Occipital lobe (tissue), 2 donors: Measurements from ENCODE around the gene AFG1L. TPM values are rescaled to one million over a fixed set of nuclear protein-coding genes. Genes with fewer than 3 reads are reported as not detected.

Experiments used
- DNase-seq: peaks from one replicate; lab custom pipeline; 2025; lab: John Stamatoyannopoulos, UW
- total RNA-seq: library from RNA; depleted of rRNA; stranded (reverse); fragments of >200 nt; gene quantifications from one replicate; pipeline ENCODE4 v1.2.3, GENCODE V29; 2014

Gene AFG1L
- total RNA-seq, 1 donor from 2014 or later: 12.3 TPM

DNA sequence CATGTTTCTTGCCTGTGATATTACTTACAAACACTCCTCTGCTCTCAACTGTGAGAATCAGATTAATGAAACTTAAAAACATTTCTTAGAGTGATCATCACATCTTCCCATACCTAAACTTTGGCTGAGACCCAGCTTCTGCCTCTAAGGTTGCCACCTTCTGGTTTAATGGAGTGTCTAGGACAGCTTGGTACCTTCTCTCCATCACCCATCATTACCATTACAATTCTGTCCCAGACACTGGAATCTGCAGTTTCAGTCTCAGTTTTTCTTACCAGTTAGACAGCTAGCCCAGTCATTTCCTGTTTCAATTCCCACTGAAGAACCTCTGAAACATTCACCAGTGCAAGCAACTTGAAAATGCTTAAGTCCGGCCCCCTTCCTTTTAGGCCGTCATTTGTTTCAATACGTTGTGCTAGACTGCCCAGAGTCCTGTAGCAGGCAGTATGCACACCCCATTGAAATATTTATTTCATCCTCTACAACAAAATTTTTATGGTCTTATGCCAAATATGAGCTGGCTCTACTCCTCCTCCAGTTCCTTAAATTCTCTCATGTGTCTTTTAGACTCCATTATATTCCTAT is 158.8 kb downstream of the AFG1L start:
- no peak for DNase-seq

DNA sequence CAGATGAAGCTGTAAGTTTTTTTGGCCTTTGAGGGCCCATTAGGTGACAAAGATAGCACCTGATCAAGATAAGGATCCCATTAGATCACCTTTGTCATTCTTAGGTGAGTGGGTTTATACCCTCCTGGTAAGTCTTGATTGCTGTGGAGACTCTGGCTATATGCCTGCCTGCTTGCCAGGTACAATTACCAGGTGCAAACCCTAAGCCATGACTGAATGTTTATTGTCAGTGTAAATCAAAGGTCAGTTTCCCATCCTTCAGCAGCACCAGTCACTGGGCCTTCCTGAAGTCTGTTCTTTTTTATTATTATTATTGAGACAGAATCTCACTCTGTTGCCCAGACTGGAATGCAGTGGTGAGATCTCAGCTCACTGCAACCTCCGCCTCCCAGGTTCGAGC is 159.5 kb downstream of the AFG1L start:
- DNase-seq: no peak

DNA sequence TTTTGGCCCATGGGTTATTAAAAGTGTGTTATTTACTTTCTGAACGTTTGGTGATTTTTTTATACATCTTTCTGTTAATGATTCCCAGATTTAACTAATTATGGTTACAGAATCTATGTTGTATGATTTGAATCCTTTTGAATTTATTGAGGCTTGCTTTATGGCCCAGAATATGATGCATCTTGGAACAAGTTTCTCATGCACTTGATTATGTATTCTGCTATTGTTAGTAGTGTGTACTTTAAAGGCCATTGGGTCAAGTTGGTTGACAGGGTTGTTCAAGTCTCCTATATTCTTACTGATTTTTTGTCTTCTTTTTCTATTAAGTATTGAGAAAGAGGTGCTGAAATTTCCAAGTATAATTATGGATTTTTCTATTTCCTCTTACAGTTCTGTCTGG is 160.8 kb downstream of the AFG1L start:
- DNase-seq: no peak

DNA sequence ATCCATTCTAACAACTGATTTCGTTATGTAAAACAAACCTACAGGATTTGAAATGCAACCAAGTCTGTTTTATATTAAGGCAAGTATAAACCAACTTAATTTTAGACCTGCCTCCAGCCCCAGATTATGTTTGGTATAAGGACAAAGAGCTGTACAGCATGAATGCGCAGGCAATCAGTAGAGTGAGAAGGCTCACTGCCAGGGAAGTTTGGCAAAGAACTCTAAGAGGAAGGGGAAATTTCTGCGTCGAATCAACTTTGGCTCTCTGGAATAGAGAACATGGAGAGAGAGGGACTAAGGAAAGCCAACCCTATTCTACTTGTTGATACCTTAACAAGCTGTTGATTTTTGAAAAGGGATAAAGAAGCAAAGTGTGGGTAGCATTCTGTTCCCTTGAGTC is 168.9 kb downstream of the AFG1L start:
- DNase-seq: no peak

DNA sequence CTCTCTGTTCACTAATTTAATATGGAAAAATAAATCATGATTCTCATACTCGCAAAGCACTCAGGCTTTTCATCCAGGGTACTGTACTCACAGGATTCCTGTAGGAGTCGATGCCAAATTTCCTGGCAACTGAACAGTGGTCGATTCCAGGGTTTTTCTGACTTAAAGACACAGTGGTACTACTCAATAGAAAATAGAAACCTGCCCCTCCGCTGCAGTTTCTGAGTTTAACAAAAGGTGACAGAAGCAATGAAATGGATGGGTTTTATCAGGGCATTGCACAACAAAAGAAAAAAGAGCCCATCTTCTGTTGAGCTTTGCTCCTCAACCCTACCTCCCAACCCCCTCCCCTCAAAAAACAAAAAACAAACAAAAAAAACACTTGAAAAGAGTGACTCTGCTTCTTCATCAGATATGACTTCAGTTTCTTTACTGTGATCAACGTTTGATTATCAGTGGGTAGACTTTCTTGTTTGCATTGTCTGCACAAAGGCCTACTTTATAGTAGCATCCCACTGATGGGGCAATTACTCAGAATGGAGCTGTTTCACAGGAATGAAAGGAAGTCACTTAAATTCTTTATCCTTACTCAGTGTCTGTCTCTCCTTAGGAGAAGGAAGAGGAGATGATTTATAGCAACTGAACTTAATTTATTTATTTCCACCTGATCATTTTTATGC is 169.7 kb downstream of the AFG1L start:
- no peak for DNase-seq

DNA sequence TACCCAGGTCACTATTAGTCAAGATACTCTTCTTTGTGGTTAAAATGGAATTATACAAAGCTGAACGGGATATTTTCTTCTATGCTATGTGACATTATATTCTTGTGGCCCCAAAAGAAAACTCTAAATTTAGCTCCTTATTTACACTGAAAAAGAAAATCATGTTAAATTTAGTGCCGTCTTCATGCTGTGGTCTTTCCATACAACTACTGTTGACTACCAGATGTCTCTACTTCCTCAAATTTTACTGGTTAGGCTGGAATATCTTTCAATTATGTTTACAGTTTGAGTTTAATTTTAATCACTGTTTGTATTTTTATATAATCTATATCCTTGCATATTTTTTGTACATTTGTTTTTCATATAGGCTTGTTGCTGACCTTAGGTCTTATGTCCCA is 170.2 kb downstream of the AFG1L start:
- DNase-seq: no peak

DNA sequence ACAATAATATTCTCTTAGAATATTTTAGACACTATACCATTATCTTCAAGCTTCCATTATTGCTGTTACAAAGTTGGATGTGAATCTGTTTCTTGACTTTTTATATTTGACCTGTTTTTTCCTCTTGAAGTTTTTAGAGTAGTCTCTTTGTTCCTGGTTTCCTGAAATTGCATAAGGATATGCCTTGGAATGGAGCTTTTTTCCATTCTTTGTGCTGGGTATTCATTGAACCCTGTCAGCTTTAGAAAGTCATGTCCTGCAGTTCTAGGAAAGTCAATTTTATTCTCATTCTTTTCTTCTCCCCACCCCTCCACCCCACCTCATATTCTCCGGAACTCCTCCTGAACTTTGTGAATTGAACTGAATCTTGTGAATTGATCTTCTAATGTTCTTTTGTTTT is 173.5 kb downstream of the AFG1L start:
- DNase-seq: no peak

DNA sequence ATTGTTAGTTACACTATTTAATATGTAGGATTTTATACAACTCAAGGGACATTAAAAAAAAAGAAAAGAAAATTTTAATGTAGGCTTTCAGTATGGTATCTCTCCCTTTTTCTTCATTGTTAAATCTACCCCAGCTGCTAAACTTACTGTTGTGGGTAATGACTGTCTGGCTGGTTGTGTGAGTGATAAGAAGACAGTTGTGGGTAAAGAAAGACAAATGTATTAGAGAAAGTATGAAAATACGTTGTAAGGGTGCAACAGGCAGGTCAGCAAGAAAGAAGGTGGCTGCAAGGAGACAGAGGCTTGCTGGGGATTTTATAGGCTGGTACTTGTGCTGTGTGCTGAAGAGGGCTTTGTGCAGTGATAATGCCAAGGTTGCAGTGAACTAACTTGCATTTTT is 174.5 kb downstream of the AFG1L start:
- DNase-seq: no peak

DNA sequence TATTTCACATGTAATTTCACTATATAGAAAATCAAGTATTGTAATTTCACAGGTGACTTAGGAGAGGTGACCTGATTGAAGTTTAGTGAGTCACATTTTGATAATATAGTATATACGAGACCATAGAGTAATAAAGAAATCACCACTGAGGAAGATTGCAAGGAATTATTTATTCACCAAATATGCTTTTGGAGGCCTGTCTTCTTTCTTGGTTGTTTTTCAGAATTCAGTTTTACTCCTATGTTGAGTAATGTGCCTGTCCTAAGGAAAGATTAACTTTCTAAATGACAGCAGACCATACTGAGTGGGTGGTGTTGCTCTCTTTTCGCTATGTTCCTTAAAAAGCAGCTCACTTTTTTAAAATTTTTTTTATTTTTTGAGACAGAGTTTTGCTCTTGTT is 178.3 kb downstream of the AFG1L start:
- no peak for DNase-seq

DNA sequence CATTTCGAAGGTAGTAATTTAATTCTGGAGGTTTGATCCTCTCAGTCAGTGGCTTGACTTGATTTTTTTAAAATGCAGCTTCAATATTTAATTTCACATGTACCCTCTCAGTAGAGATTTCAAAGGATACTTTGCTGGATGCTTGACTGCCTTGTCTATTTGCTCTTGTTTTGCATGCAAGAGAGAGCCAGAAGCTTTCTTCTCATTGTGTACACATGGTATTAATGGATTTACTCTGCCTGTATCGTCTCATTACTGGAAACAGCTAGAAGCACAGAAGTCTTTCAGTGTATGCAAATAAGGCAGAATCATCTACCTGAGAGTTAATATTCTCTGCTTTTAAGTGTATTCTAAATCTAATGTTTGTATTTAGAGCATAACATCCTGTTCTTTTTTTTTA is 181.5 kb downstream of the AFG1L start:
- DNase-seq: no peak

DNA sequence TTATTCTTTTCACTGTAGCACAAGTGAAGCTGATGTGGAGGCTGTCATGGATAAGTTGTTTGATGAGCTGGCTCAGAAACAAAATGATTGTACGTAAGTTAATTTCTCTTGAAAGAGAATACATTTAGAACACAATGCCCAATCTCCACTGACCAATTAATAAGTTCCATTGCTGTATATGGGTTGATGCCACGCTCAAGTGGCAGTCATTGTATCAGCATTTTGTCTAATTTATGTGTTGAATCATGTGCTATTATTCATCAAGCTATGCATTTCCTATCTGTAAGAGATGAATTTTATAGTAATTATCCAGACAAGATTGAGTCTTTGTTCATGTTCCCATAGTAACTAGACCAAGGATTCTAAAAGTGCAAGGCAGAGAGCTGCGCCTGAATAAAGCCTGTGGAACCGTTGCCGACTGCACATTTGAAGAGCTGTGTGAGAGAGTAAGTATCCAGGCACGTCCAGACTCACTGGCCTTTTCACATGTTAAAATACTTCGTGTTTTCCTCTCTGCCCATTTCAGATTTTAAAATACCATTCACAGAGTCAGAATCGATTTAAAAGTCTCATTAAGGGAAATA is 182.1 kb downstream of the AFG1L start:
- DNase-seq: no peak

DNA sequence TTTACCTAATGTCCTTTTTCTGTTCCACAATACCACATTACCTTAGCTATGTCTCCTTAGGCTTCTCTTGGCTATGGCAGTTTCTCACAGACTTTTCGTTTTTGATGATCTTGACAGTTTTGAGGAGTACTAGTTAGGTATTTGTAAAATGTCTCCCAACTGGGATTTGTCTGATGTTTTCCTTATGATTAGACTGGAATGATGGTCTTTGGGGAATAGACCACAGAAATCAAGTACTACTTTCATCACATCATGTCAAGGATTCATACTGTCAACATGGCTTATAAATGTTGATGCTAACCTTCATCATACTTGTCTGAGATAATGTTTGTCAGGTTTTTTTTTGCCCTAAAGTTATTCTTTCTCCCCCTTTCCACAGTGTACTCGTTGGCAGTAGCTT is 187.7 kb downstream of the AFG1L start:
- DNase-seq: no peak

DNA sequence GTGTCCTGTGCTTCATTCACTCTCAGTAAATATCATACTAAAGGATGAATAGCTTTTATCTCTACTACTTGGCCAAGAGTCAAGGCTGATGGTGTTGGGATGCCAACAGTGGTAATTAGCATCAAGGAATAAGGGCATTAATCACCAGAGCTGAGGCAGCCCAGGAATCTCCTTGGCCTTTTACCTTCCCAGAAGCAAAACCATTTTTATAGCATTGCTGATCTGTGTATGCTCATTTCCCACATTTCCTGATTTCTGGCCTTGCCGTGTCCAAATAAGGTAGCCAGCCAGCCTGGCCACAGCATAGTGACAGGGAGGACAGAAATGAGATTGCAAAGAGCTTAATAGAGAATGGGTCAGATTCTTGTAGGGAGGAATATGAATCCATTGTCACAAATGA is 189.2 kb downstream of the AFG1L start:
- DNase-seq: no peak

DNA sequence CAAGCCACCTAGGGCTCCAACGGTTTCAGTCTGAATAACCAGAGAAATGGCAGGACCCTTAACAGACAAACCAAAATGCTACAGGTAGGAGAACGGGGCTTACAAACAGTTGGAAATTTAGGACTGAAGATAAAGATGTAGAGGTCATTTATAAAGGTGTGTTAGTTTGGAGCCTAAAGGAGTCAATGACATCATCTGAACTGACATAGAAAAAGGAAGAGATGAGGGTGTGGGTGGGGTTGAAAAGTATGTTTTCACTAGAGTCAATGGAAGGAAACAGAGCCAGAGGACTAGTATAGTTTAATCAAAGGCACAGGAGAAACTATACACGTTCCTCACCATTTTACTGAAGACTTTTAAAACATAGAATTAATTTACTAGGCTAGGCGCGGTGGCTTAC is 194.8 kb downstream of the AFG1L start:
- no peak for DNase-seq

DNA sequence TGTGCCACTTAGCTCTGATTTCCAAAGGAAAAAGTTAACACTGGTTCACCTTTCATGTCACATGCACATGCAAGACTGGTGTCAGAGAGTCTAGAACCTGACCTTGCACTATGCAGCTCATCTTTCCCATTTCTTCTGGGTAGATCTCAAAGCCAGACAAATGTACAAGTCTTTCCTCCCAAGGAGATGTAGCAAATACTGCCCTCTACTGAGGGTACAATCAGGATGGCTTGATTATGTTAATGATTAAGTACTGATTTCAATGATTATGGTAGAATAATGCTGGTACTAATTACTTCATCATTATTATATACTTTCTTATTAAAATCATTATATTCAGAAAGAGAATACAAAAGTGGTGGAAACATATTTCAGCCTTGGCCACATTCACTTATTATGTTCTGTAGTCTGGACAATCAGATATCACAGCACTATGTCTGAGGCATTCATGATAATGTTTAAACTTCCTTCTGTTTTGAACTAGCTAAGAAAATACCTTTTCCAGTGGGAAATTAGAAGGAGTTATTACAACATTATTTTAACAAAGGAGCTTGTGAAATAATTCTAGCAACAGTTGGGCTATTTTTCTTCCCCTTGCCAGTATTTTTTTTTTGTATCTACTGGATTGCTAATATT is 197.4 kb downstream of the AFG1L start:
- DNase-seq: no peak

DNA sequence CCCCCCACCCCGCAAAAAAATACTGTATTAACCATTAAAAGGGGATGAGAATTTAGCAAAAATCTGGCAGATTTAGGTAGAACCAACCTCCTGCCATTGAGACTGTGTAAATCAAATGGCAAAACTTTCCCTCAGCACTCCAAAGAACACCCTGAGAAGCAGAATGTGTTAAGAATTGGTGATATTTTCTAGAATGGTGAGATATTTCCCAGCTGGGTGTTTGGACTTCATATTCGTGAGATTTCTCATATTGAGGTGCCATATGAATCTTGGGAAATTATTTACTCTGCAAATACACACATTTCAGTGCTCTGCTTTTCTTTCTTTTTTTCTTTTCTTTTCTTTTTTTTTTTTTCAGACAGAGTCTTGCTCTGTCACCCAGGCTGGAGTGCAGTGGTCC is 199.6 kb downstream of the AFG1L start:
- no peak for DNase-seq

DNA sequence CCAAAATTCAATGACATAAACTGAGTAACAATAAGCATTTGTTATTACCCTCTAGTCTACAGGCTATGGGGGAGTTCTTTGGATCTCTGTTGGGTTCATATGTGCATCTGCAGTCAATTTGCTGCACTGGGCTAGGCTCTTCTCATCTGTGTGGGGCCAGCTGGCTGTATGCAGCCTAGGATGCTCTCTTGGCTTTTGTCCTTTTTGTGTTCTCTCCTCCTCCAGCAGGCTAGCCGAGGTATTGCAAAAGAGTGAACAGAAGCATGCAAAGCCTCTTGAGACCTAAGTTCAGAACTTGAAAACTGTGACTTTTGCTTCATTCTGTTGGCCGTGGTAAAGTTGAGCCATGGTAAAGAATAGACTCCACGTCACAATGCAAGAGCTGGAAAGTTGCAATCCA is 203.0 kb downstream of the AFG1L start:
- DNase-seq: no peak

DNA sequence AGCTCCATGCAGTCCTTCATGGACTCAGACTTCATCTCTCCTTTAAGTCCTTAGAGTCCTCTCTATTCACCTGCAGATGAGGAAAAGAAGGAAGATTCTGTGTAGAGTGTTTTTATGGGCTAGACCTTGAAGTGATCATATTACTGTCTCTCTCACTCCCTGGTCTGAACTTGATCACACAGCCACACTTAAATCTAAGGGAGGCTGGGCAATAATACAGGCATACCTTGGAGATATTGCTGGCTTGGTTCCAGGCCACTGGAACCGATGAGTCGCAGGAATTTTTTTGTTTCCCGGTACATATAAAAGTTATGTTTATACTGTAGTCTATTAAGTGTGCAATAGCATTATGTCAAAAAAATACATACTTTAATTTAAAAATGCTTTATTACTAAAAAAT is 206.7 kb downstream of the AFG1L start:
- DNase-seq: no peak

DNA sequence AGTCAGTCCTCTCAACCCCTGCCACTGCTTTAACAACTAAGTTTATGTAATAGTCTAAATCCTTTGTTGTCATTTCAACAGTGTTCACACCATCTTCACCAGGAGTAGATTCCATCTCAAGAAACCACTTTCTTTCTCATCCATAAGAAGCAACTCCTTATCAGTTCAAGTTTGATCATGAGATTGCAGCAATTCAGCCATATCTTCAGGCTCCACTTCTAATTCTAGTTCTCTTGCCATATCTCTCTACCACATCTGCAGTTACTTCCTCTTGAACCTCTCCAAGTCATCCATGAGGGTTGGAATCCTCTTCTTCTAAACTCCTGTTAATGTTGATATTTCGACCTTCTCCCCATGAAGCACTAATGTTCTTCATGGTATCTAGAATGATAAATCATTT is 208.0 kb downstream of the AFG1L start:
- no peak for DNase-seq

DNA sequence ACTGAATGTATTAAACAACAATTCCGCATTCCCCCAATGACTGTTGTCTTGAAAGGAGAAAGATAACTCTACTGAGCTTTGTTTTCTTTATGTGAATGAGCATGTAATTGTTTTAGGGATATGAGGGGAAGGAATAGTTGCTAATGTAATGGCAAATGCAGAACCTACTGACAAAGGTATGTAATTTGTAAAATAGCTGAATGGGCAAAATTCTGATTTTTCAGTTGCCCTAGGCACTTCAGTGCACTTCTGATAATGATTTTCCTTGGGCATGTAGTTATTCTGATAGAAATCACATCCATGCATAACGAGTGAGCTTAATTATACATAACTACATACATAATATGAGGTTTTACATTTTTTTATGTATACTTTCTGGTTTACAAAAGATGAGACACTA is 212.5 kb downstream of the AFG1L start:
- no peak for DNase-seq

DNA sequence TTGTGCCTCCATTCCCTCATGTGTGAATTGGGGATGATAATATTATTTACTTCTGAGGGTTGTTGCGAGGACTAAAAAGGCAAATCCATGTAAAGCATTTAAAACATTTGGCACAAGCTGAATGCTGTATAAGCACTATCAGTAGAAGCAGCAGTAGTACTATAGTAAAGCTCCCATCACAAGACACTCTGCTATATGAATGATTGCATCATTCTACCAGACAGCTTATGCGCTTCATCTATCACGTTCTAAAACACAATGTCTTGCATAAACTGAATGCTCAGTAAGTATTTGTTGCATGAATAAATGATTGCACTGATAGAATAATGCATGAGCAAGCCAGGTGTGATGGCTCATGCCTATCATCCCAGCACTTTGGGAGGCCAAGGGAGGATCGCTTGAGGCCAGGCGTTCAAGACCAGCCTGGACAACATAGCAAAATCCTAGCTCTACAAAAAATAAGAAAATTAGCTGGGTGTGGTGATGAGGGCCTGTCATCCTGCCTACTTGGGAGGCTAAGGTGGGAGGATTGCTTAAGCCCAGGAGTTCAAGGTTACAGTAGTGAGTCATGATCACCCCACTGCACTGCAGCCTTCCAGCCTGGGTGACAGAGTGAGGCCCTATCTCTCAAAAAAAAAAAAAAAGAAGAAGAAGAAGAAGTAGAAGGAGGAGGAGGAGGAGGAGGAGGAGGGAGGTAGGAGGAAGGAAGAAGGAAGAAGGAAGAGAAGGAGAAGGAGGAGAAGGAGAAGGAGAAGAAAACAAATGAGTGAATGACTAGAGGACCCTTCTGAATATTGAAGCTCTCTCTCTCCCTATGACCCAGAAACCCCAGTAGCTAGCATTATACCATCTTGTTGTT is 215.8 kb downstream of the AFG1L start:
- DNase-seq: no peak
